ENCODE data around the gene CHCHD6. TPM values are rescaled to one million over a fixed set of nuclear protein-coding genes. Genes with fewer than 3 reads are reported as not detected.

The CHCHD6 gene
- total RNA-seq, 2 donors from 2014 or later = 23.6 to 34.4 TPM

DNA sequence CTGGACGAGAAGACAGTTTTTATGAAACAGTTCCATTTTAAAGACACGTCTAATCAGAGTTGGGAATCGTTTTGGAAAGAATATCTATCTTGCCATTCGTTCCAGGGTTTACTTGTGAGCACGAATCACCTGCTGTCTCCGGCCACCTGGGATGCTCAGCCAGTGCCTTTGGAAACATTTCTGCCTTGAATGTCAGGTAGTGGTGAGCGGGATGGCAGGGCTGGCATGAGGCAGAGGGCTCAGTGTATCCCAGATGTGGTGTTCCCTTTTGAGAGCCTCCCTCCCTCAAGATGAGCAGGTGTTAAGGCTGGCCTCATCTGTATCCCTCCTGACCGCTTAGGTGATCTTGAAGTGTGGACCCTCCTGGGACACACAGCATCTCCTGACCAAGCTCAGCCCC is 231.0 kb downstream of the CHCHD6 start:
- Histone ChIP-seq H3K4me3 (ENCODE audit: low read length) (no peak overlapping the region), H3K9ac (ENCODE audit: extremely low read depth, low read length, poor library complexity, severe bottlenecking) (no peak overlapping the region), H3K27me3 (ENCODE audit: control insufficient read depth, insufficient read depth, low read length, poor library complexity, severe bottlenecking) (no peaks in the 10 kb centered on the region), H3K4me1 (ENCODE audit: control insufficient read depth, insufficient read depth, low read length) (peaks cover 35% of the 10 kb centered on the region), H3K27ac (ENCODE audit: low read depth, low read length) (no peak overlapping the region), H3K36me3 (ENCODE audit: control insufficient read depth, insufficient read depth, low read length) (no peaks in the 10 kb centered on the region), H3K9me3 (ENCODE audit: control insufficient read depth, low read length) (no peaks in the 10 kb centered on the region)
- H3K27me3 Mint-ChIP-seq (ENCODE audit: insufficient read depth) = no peaks in the 10 kb centered on the region
- DNase-seq = no peak
- H3K27ac Mint-ChIP-seq = peak overlapping the region; percentile 33
- H3K36me3 Mint-ChIP-seq (ENCODE audit: low read depth) = no peaks in the 10 kb centered on the region
- TF ChIP-seq CTCF (conservative IDR thresholded peaks at IDR 0.05) = no peak
- no peaks in the 10 kb centered on the region for H3K9me3 Mint-ChIP-seq
- H3K4me3 Mint-ChIP-seq = no peak overlapping the region
- 91 to 95% methylated on average over 7 to 8 of the region's 8 CpGs for WGBS, 2 experiments (ENCODE audit: insufficient coverage in 1 of 2, insufficient read length in 1 of 2)
- peaks cover 55% of the 10 kb centered on the region for H3K4me1 Mint-ChIP-seq

DNA sequence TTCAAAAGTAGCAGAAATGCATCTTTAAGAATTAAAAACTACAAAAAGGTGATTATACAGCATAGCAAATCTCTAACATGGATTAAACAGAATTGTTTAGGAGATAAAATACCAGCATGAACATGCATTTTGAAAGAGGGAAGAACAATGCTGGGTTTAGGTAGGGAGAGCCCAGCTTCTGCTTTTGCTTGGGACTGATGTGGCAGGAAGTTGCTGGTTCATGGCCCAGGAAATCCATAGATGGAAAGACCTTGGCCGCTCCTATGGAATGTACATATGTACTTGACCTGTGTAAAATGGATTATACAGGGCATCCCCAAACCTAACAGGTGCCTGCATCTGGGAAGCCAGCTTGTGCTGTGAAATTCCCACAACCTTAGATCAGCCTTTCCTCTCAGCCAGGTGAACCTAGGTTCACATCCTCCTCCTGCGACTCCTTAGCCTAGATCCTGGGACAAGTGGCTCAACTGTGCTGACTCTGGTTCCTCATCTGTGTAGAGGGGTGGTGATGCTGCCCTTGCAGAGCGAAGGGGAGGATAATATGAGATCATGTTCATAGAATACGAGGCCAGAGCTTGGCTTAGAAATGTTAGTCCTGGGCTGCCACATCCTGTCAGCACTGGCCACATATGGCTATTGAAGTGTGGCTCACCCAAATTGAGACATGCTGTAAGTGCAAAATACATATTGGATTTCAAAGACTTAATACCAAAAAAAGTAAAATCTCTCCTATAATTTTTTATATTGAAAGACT is 231.9 kb downstream of the CHCHD6 start:
- WGBS, 2 experiments (ENCODE audit: insufficient coverage in 1 of 2, insufficient read length in 1 of 2) = 91 to 96% methylated on average over 1 to 4 of the region's 4 CpGs
- Histone ChIP-seq H3K27ac (ENCODE audit: low read depth, low read length) (no peak overlapping the region), H3K4me1 (ENCODE audit: control insufficient read depth, insufficient read depth, low read length) (peaks cover 35% of the 10 kb centered on the region), H3K36me3 (ENCODE audit: control insufficient read depth, insufficient read depth, low read length) (no peaks in the 10 kb centered on the region), H3K27me3 (ENCODE audit: control insufficient read depth, insufficient read depth, low read length, poor library complexity, severe bottlenecking) (no peaks in the 10 kb centered on the region), H3K4me3 (ENCODE audit: low read length) (no peak overlapping the region), H3K9me3 (ENCODE audit: control insufficient read depth, low read length) (no peaks in the 10 kb centered on the region), H3K9ac (ENCODE audit: extremely low read depth, low read length, poor library complexity, severe bottlenecking) (no peak overlapping the region)
- no peak for DNase-seq
- no peak for TF ChIP-seq CTCF (conservative IDR thresholded peaks at IDR 0.05)
- no peaks in the 10 kb centered on the region for H3K36me3 Mint-ChIP-seq (ENCODE audit: low read depth)
- no peaks in the 10 kb centered on the region for H3K27me3 Mint-ChIP-seq (ENCODE audit: insufficient read depth)
- no peak overlapping the region for H3K4me3 Mint-ChIP-seq
- no peak overlapping the region for H3K27ac Mint-ChIP-seq
- no peaks in the 10 kb centered on the region for H3K9me3 Mint-ChIP-seq
- peaks cover 50% of the 10 kb centered on the region for H3K4me1 Mint-ChIP-seq

DNA sequence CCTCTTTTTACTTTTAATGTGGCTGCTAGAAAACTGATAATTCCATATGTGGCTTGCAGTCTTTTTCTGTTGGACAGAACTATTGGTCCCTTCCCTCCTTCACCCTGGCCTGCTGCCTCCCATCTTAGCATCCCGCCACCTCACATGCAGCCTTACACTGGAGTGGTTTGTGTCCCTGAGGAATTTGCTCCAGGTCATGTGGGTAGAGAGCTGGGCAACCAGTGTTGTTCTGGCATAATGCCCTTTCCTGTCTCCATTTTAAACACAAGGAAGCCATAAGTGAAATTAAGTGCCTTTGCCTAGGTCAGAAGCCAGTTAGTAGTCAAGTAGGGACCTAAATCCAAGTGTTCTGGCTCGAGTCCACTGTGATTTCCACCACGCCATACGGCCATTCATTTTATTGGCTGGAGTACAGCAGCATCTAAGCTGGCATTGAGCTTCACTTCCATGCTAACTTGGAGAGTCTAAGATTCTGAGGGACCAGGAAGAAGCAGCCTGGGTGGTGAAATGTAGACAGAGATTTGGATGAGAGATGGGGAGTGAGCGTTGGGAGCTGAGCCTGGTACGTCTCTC is 232.9 kb downstream of the CHCHD6 start:
- Mint-ChIP-seq H3K27me3 (ENCODE audit: insufficient read depth) (no peaks in the 10 kb centered on the region), H3K27ac (no peak overlapping the region)

More for the DNA sequence above, 232.9 kb downstream of the CHCHD6 start:
- H3K27ac ChIP-seq (ENCODE audit: low read depth, low read length) = no peak overlapping the region
- DNase-seq = no peak
- Mint-ChIP-seq H3K36me3 (ENCODE audit: low read depth) (no peaks in the 10 kb centered on the region), H3K9me3 (no peaks in the 10 kb centered on the region), H3K4me3 (no peak overlapping the region), H3K4me1 (peaks cover 41% of the 10 kb centered on the region)
- H3K27me3 ChIP-seq (ENCODE audit: control insufficient read depth, insufficient read depth, low read length, poor library complexity, severe bottlenecking) = no peaks in the 10 kb centered on the region
- H3K9ac ChIP-seq (ENCODE audit: extremely low read depth, low read length, poor library complexity, severe bottlenecking) = no peak overlapping the region
- TF ChIP-seq CTCF (conservative IDR thresholded peaks at IDR 0.05) = no peak
- H3K4me1 ChIP-seq (ENCODE audit: control insufficient read depth, insufficient read depth, low read length) = peaks cover 31% of the 10 kb centered on the region
- no peaks in the 10 kb centered on the region for H3K36me3 ChIP-seq (ENCODE audit: control insufficient read depth, insufficient read depth, low read length)
- no peak overlapping the region for H3K4me3 ChIP-seq (ENCODE audit: low read length)
- 94% methylated on average over 6 of the region's 6 CpGs for WGBS, 2 experiments (ENCODE audit: insufficient coverage in 1 of 2, insufficient read length in 1 of 2)
- no peaks in the 10 kb centered on the region for H3K9me3 ChIP-seq (ENCODE audit: control insufficient read depth, low read length)
